ENCODE data around the gene PARD6A. TPM values are rescaled to one million over a fixed set of nuclear protein-coding genes. Genes with fewer than 3 reads are reported as not detected.
A peak's percentile ranks its signal among the peaks of the same experiment; 100 is the strongest.

PARD6A gene
- total and polyA plus RNA-seq, 2 donors (not counting 3 experiments of a cell fraction or from before 2014, with no cell fraction given): 1.3 to 2.9 TPM

GRCh38 chr16:67672739-67673662 lies 12.2 kb downstream of the PARD6A start:
- TF ChIP-seq EZH2 (IDR thresholded peaks at IDR 0.05; ENCODE audit: borderline replicate concordance, low read depth, low read length, severe bottlenecking): no peak
- TF ChIP-seq CTCF (IDR thresholded peaks at IDR 0.05; ENCODE audit: extremely low read depth in 1 of 2, insufficient read depth in 1 of 2, low read depth in 1 of 2, low read length in 2 of 2): peak; percentile 80 to 82
- no peak for TF ChIP-seq JUN (IDR thresholded peaks at IDR 0.05; ENCODE audit: borderline replicate concordance, insufficient read depth, insufficient read length, low read depth)
- no peak for TF ChIP-seq GATA2 (IDR thresholded peaks at IDR 0.05; ENCODE audit: insufficient read depth, insufficient read length, low read depth, low read length)
- TF ChIP-seq MYC (IDR thresholded peaks at IDR 0.05; ENCODE audit: low read depth, low read length): no peak
- TF ChIP-seq FOS (IDR thresholded peaks at IDR 0.05; ENCODE audit: borderline replicate concordance, insufficient read depth, low read length): no peak
- TF ChIP-seq POLR2AphosphoS5 (IDR thresholded peaks at IDR 0.05; ENCODE audit: insufficient read depth, low read depth, low read length): no peak
- no peak for TF ChIP-seq MAX (IDR thresholded peaks at IDR 0.05; ENCODE audit: insufficient read depth, insufficient read length)
- peak; percentile 22 for TF ChIP-seq POLR2A (IDR thresholded peaks at IDR 0.05; ENCODE audit: low read depth, low read length)
- H3K9me3 ChIP-seq (replicated peaks; ENCODE audit: control insufficient read depth, insufficient read depth, low read length): no peaks in the 10 kb centered on the region
- ChIA-PET POLR2A (interaction anchor here (1.2 to 1.5 kb wide), 2 partner anchors 133 to 152 kb away, joined by 4 read pairs; partner anchors contain the start of genes RANBP10 and TSNAXIP1), CTCF (interaction anchor here (0.6 to 12.7 kb wide), 51 partner anchors 9 to 557 kb away, joined by 3 to 163 read pairs (median 4); partner anchors contain the start of genes ACD, ATP6V0D1, CENPT and CTCF)
- FAIRE-seq (peak; percentile 84), DNase-seq (ENCODE audit: low read depth, low spot score) (peak; percentile 79)
- intact Hi-C loops (cut with micrococcal nuclease): loop anchor here (1.0 to 2.0 kb wide), 7 partner anchors 46 to 255 kb away; partner anchors contain the start of genes CENPT, EDC4, GFOD2 and NUTF2
- H3K4me1 ChIP-seq (ENCODE audit: control insufficient read depth, extremely low read depth, insufficient read depth, low read length): peaks cover 26% of the 10 kb centered on the region
- no peaks in the 10 kb centered on the region for H3K79me2 ChIP-seq (ENCODE audit: control insufficient read depth, insufficient read depth, low read length)
- BruUV-seq (replicated peaks): no TSS peak
- H3K4me2 ChIP-seq (ENCODE audit: insufficient read depth, low read length): peak overlapping the region; percentile 31
- peak overlapping the region; percentile 17 for H3K9ac ChIP-seq (replicated peaks; ENCODE audit: extremely low read depth, insufficient read depth, low read length)
- no peaks in the 10 kb centered on the region for H3K9me1 ChIP-seq (replicated peaks; ENCODE audit: control insufficient read depth, extremely low read depth, insufficient read depth, low read length)
- H2AFZ ChIP-seq (ENCODE audit: low read depth, low read length): no peak overlapping the region
- dilution Hi-C loops (cut with MboI; ENCODE audit: extremely low pct_ligation_motif_present, low sequenced_read_pairs): no loop called here
- no peak overlapping the region for H3K4me3 ChIP-seq (replicated peaks in 1 of 3; ENCODE audit: insufficient read depth in 1 of 3, low read depth in 1 of 3, low read length in 3 of 3)
- H3K27ac ChIP-seq (ENCODE audit: insufficient read depth, low read depth, low read length): peak overlapping the region; percentile 73
- no peaks in the 10 kb centered on the region for H4K20me1 ChIP-seq (replicated peaks; ENCODE audit: control insufficient read depth, extremely low read depth, insufficient read depth, low read length)
- H3K27me3 ChIP-seq (ENCODE audit: control insufficient read depth in 2 of 2, insufficient read depth in 2 of 2, low read length in 2 of 2): no peaks in the 10 kb centered on the region
- peaks cover 0 to 10% of the 10 kb centered on the region in 2 experiments for H3K36me3 ChIP-seq (ENCODE audit: control insufficient read depth in 2 of 2, extremely low read depth in 1 of 2, insufficient read depth in 2 of 2, low read length in 2 of 2)
